NCI-H748 treated with DMSO at 0.1 percent for 48 hours (cell line): ENCODE measurements around the gene RAP1A.
A peak's percentile ranks its signal among the peaks of the same experiment; 100 is the strongest.
"Not testable (repeated sequence)": the region's sequence is repeated elsewhere in the genome, so short reads cannot be mapped to it uniquely, and the experiment has no call there.

ENCODE experiments used
- DNase-seq: peaks from one replicate; lab custom pipeline; 2025; lab: John Stamatoyannopoulos, UW

RAP1A gene

DNA sequence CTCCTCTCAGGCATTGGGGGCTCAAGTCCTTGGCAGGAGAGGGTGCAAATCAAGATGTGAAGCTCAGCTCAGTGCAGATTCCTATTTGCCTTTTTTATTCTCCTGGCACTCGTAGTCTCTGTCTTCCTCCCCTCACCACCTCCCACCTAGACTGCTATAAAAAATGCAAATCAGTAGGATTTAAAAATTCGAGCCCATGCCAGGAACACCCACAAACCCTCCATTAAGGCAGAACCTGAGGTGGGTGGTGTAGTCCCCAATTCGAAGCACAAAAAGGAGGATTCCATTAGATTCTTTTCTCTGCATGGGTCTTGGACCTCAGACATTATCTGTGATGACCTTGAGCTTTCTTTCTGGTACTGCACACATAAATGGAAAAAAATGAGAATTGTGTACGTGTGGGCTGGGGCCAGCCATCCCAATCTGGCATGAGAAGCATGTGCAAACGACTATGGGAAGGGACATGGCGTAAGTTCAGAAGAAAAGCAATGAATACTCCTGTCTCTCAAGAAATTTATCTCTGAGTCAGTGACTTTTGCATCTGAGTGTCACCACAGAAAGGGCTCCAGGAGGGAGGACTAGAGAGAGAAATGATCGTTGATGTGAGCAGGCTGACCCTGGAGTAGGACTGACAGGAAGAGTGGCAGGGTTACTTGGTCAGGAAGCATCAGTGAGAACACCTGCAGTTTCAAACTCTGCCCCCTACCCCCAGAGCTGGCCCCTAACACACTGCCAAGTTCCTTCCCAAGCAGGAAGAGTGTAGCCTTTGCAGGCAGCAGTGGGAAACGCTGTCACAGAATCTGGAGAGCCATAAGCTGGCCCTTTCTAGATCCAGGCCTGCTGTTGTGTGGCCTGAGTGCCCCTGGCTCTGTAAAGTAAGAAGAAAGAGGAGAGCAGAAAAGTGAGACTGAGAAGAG lies 117.9 kb downstream of the RAP1A start:
- DNase-seq = no peak

DNA sequence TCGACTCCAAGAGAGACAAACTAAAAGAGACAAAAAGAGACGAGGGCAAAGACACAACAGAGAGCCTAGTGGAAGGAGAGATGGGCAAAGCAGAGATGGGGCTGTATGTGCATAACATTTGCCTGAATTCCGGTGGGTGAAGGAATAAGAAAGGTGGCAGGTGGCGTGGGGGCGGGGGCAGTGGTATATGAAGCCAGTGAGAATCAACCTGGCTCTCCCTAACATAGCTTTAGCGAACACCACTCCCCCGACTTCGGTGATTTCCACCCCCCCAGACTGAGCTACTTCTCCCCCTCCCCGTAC lies 118.5 kb downstream of the RAP1A start:
- DNase-seq = no peak

GRCh38 chr1:111738436-111739193 lies 119.0 kb downstream of the RAP1A start:
- DNase-seq = peak; percentile 82

- peak; percentile 84 for DNase-seq
These were observed 119.8 kb downstream of the RAP1A start, which contains the start of gene INKA2 for GRCh38 chr1:111739194-111739924. Gene INKA2, minus strand, starts transcription at chr1:111739395. Its CDS starts 153 bp downstream, at chr1:111739242.

GRCh38 chr1:111739925-111740765 lies 120.6 kb downstream of the RAP1A start:
- peak; percentile 75 for DNase-seq

- not testable (repeated sequence) for DNase-seq
These were observed 122.7 kb downstream of the RAP1A start for GRCh38 chr1:111742292-111742691.

- no peak for DNase-seq
These were observed 123.5 kb downstream of the RAP1A start for GRCh38 chr1:111742938-111743549.

GRCh38 chr1:111743679-111744101 lies 124.1 kb downstream of the RAP1A start:
- DNase-seq = no peak

- DNase-seq = no peak
These were observed 126.4 kb downstream of the RAP1A start for GRCh38 chr1:111745675-111746613.

GRCh38 chr1:111746614-111746999 lies 127.0 kb downstream of the RAP1A start:
- no peak for DNase-seq

GRCh38 chr1:111747282-111747734 lies 127.7 kb downstream of the RAP1A start:
- DNase-seq = peak; percentile 59

DNA sequence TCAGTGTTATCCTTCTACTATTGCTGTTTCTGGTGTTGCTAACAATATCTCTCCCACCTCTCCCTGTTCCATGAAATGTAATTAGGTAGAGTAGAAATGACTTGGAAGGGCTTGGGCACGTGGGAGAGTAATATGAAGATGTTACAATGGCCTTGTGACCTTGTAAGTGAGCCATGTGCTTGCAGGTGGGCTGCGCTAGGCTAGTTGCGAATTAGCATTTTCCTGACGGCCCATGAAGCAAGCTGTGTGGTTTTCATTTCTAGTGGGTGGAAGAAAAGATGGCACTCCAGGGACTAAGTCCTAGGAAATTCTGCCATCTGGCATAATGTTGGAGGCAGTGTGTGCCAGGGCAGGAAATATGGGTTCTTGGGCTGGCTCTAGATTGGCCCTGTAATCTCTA lies 128.4 kb downstream of the RAP1A start:
- DNase-seq = no peak

DNA sequence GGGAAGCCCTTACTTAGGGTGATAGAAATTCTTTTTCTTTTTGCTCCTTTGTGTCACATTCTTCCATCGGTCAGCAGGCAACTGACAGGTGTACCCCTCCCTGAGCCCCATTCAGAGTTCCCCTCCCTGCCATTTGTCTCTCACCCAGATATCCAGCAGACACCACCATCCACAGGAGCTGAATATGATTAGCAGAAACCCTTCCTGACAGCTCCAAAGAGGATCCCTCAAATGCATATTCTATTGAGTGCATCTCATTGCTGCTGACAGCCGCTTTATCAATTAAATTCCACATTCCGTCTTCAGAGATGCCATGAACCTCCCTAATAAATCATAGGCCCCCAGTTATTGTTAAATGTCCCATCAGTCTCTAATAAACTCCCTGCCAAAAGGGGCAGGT lies 130.0 kb downstream of the RAP1A start:
- DNase-seq = no peak

- DNase-seq = no peak
These were observed 131.3 kb downstream of the RAP1A start for GRCh38 chr1:111750856-111751255.

DNA sequence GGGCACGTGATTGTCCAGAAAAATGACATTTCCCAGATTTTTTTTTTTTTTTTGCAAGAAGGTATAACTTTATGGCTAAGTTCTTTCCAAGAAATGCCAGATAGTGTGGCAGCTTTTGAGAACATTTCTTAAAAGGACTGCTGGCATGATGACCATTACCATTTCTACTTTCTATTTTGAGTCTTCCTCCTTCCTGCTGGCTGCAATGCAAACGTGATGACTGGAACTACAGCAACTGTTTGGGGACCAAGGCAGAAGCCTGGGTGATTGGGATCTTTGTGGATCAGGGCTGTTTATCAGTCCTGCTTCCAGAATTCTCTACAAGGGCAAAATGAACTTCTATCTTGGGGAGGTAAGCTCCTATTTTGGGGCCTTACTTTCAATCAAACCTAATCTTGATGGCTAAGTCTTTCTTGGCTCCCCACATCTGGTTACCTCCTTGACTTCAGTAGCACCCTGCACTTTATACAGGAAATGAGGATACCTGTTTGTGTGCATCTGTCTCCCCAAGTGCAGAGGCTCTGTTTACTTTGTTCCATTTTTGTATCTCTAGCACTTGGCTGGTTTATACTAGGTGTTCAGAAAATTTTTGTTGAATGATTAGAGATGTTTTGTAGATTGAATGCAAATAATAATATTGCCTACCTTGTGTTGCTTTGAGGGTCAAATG lies 132.5 kb downstream of the RAP1A start:
- DNase-seq = no peak

GRCh38 chr1:111754984-111755330 lies 135.4 kb downstream of the RAP1A start:
- peak; percentile 39 for DNase-seq

GRCh38 chr1:111755331-111756123 lies 135.9 kb downstream of the RAP1A start, which contains the start of gene DDX20:
Gene DDX20, plus strand, starts transcription at chr1:111755901. Its CDS starts 24 bp downstream, at chr1:111755925.
- peak; percentile 94 for DNase-seq

- no peak for DNase-seq
These were observed 136.5 kb downstream of the RAP1A start for GRCh38 chr1:111756124-111756513.
